Endometrium (tissue), 2 donors: ENCODE data around the gene ATF4.

Experiments used
- FAIRE-seq: peaks from 2 replicates; lab custom pipeline; 2012; peaks lifted over from hg19 to GRCh38; lab: Jason Lieb, UNC
- donor health status: control.
- donor health status: control.

Gene ATF4

GRCh38 chr22:39520226-39521105, at the start of gene ATF4:
ATF4 (plus strand) TSS chr22:39520562; CDS start chr22:39521446, 884 bp downstream.
- no peak for FAIRE-seq

- no peak for FAIRE-seq
These were observed 48.8 kb upstream of the ATF4 start for GRCh38 chr22:39471381-39472141.

GRCh38 chr22:39472570-39473556, 47.5 kb upstream of the ATF4 start:
- no peak for FAIRE-seq

- no peak for FAIRE-seq
These were observed 46.5 kb upstream of the ATF4 start for GRCh38 chr22:39473851-39474250.

GRCh38 chr22:39474351-39475111, 45.8 kb upstream of the ATF4 start:
- FAIRE-seq, result no peak

- FAIRE-seq, result no peak
These were observed 45.0 kb upstream of the ATF4 start for GRCh38 chr22:39475337-39475736.

GRCh38 chr22:39475902-39476301, 44.5 kb upstream of the ATF4 start:
- FAIRE-seq, result no peak

GRCh38 chr22:39476664-39477063, 43.7 kb upstream of the ATF4 start:
- no peak for FAIRE-seq

GRCh38 chr22:39477542-39477941, 42.8 kb upstream of the ATF4 start:
- FAIRE-seq, result no peak

GRCh38 chr22:39478441-39478850, 41.9 kb upstream of the ATF4 start:
- no peak for FAIRE-seq

- FAIRE-seq, result no peak
These were observed 41.1 kb upstream of the ATF4 start for GRCh38 chr22:39479254-39479653.

- FAIRE-seq, result no peak
These were observed 39.8 kb upstream of the ATF4 start for GRCh38 chr22:39480557-39480956.

- no peak for FAIRE-seq
These were observed 39.3 kb upstream of the ATF4 start for GRCh38 chr22:39481054-39481453.

GRCh38 chr22:39481595-39481994, 38.8 kb upstream of the ATF4 start:
- no peak for FAIRE-seq

- FAIRE-seq, result no peak
These were observed 37.6 kb upstream of the ATF4 start for GRCh38 chr22:39482768-39483167.

- no peak for FAIRE-seq
These were observed 33.2 kb upstream of the ATF4 start for GRCh38 chr22:39486951-39487825.

- no peak for FAIRE-seq
These were observed 32.4 kb upstream of the ATF4 start for GRCh38 chr22:39487826-39488520.

- no peak for FAIRE-seq
These were observed 31.7 kb upstream of the ATF4 start for GRCh38 chr22:39488563-39489083.
